K562 (cell line): Measurements from ENCODE around the gene RAB14. TPM values are rescaled to one million over a fixed set of nuclear protein-coding genes. Genes with fewer than 3 reads are reported as not detected.

ENCODE experiments used
- CBX3 ChIP-seq, 2 experiments: IDR thresholded peaks; 1 replicate in 1 of 2; 2 replicates in 1 of 2; pipeline ENCODE4 v1.6.1; 2012; ENCODE audit warnings: inconsistent platforms in 2 of 2, low read length in 2 of 2, borderline replicate concordance in 1 of 2, control low read depth in 1 of 2
- CEBPB ChIP-seq: fragments of 450-650 bp; IDR thresholded peaks from 2 replicates; pipeline ENCODE4 v1.6.1; 2016; ENCODE audit warnings: missing genetic modification characterization, missing compliant biosample characterization
- DMBX1 ChIP-seq: fragments of 250-450 bp; sonication (Bioruptor Pico); IDR thresholded peaks from 2 replicates; pipeline ENCODE4 v1.8.0; 2022; ENCODE audit warnings: inconsistent platforms, mild to moderate bottlenecking, moderate library complexity, borderline replicate concordance
- EHMT2 ChIP-seq: fragments of 450-650 bp; IDR thresholded peaks from 2 replicates; pipeline ENCODE4 v1.6.1; 2018; ENCODE audit warnings: antibody characterized with exemption
- FOXA3 ChIP-seq, 2 experiments: fragments of 450-650 bp in 1 of 2; sonication (generic) in 1 of 2; formaldehyde crosslinking; IDR thresholded peaks in 1 of 2; conservative IDR thresholded peaks in 1 of 2; 2 replicates each; pipeline versions ENCODE4 v1.4.0 to v1.8.0; 2020 to 2022; ENCODE audit warnings: mild to moderate bottlenecking in 2 of 2, missing genetic modification reagents in 1 of 2
- GABPB1 ChIP-seq: sonication (generic); formaldehyde crosslinking; IDR thresholded peaks from 2 replicates; pipeline ENCODE4 v1.8.0; 2022; ENCODE audit warnings: mild to moderate bottlenecking, missing genetic modification reagents
- MED1 ChIP-seq: sonication (generic); formaldehyde crosslinking; IDR thresholded peaks from 2 replicates; pipeline ENCODE4 v1.8.1; 2023; ENCODE audit warnings: missing genetic modification reagents, borderline replicate concordance
- PHB2 ChIP-seq: fragments of 450-650 bp; IDR thresholded peaks from 2 replicates; pipeline ENCODE4 v1.6.1; 2017; ENCODE audit warnings: low read depth
- POLR2H ChIP-seq: IDR thresholded peaks from 2 replicates; pipeline ENCODE4 v1.6.1; 2016; ENCODE audit warnings: missing genetic modification characterization, low read depth, mild to moderate bottlenecking, control low read depth, missing compliant biosample characterization, moderate library complexity
- U2AF2 ChIP-seq: fragments of 200-400 bp; formaldehyde crosslinking; optimal IDR thresholded peaks from 2 replicates; pipeline ENCODE3; 2017; ENCODE audit warnings: low read depth, mild to moderate bottlenecking, low read length
- ZNF764 ChIP-seq: fragments of 250-450 bp; sonication (Bioruptor Pico); IDR thresholded peaks from 2 replicates; pipeline ENCODE4 v1.4.0; 2020; ENCODE audit warnings: low read depth, mild to moderate bottlenecking, moderate library complexity
- polyA plus RNA-seq, 8 experiments: library from polyadenylated mRNA; depleted of rRNA in 4 of 8; stranded (reverse) in 5 of 8; unstranded in 3 of 8; fragments of >200 nt; fragmentation: Nextera tagmentation in 2 of 8; fragmentation: Illumina TruSeq in 1 of 8; extraction: Ambion mirVana in 2 of 8; extraction: Trizol in 1 of 8; gene quantifications; 2 replicates each; pipeline versions ENCODE4 v1.2.1 to v1.2.3, GENCODE V29; 2011 to 2014; ENCODE audit warnings: inconsistent platforms in 1 of 8, missing spikeins in 1 of 8
- total RNA-seq, 7 experiments: library from RNA; depleted of rRNA in 6 of 7; stranded (reverse); fragments of >200 nt in 6 of 7; fragmentation: Illumina TruSeq in 2 of 7; extraction: Trizol in 2 of 7; gene quantifications; 2 replicates each; pipeline versions ENCODE4 v1.2.1 to v1.2.3, GENCODE V29; 2011 to 2021; ENCODE audit warnings: low replicate concordance in 1 of 7
- TF ChIP-seq, protein P1 (sequence below): fragments of 450-650 bp; IDR thresholded peaks from 2 replicates; pipeline ENCODE4 v1.6.1; 2017; ENCODE audit warnings: antibody characterized with exemption, mild to moderate bottlenecking
- TF ChIP-seq, protein P2 (sequence below): fragments of 250-450 bp; sonication (Bioruptor Pico); IDR thresholded peaks from 2 replicates; pipeline ENCODE4 v1.4.0; 2020; ENCODE audit warnings: borderline replicate concordance
- TF ChIP-seq, protein P3 (sequence below): fragments of 250-450 bp; sonication (Bioruptor Pico); IDR thresholded peaks from 2 replicates; pipeline ENCODE4 v1.5.1; 2021; ENCODE audit warnings: mild to moderate bottlenecking
- TF ChIP-seq, protein P4 (sequence below): IDR thresholded peaks from 2 replicates; pipeline ENCODE4 v1.6.1; 2012; ENCODE audit warnings: low read depth, low read length, improper control_type of control experiment, borderline replicate concordance

RAB14 gene
- total and polyA plus RNA-seq, 9 of the 15 experiments (the other 6 are each of a cell fraction or from before 2014, with no cell fraction given), result 10.3 to 41.8 (median 20.9) TPM

DNA sequence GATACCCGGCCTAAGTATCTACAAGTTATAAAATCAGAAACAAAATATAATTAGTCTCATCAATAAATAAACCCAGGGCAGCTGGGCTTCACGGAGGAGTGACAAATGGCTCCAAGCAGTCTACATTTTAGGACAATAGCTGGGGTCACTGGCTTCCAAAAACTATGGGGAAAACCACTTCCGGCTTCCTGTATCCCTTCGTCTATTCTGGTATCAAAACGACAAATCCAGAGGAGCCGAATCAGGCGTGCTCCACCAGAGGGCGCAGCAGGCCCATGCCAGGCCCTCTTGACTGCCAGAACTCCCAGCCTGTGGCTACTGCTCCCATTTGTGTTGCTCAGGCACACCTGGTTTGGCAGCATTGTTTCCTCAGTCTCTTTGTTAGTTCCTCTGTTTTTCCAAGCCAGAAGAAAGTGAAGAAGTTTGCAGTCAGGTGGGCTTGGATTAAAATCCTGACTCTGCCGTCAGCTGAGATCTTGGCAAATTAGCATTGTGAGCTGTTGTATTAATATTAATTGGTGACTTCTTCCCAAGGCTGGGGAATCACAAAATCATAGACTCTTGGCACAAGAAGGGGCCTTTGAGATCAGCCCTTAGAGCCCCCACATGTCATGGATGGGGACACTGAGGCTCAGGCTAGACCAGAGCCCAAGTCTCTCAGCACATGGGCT is 11.6 kb upstream of the RAB14 start (continued):
- TF ChIP-seq, protein P1, sequence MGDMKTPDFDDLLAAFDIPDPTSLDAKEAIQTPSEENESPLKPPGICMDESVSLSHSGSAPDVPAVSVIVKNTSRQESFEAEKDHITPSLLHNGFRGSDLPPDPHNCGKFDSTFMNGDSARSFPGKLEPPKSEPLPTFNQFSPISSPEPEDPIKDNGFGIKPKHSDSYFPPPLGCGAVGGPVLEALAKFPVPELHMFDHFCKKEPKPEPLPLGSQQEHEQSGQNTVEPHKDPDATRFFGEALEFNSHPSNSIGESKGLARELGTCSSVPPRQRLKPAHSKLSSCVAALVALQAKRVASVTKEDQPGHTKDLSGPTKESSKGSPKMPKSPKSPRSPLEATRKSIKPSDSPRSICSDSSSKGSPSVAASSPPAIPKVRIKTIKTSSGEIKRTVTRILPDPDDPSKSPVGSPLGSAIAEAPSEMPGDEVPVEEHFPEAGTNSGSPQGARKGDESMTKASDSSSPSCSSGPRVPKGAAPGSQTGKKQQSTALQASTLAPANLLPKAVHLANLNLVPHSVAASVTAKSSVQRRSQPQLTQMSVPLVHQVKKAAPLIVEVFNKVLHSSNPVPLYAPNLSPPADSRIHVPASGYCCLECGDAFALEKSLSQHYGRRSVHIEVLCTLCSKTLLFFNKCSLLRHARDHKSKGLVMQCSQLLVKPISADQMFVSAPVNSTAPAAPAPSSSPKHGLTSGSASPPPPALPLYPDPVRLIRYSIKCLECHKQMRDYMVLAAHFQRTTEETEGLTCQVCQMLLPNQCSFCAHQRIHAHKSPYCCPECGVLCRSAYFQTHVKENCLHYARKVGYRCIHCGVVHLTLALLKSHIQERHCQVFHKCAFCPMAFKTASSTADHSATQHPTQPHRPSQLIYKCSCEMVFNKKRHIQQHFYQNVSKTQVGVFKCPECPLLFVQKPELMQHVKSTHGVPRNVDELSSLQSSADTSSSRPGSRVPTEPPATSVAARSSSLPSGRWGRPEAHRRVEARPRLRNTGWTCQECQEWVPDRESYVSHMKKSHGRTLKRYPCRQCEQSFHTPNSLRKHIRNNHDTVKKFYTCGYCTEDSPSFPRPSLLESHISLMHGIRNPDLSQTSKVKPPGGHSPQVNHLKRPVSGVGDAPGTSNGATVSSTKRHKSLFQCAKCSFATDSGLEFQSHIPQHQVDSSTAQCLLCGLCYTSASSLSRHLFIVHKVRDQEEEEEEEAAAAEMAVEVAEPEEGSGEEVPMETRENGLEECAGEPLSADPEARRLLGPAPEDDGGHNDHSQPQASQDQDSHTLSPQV, result peak; percentile 71
- TF ChIP-seq MED1 (CRISPR knock-in tag) (no peak), PHB2 (no peak), GABPB1 (CRISPR knock-in tag) (peak; percentile 65; the same call in 1 of the 2 replicates), FOXA3 (CRISPR knock-in tag; conservative IDR thresholded peaks at IDR 0.05 in 1 of 2, IDR thresholded peaks at IDR 0.05 in 1 of 2) (no peak), DMBX1 (CRISPR knock-in tag) (peak; percentile 45; the same call in 1 of the 2 replicates), U2AF2 (no peak), ZNF764 (no peak), POLR2H (tag) (no peak), CBX3 (IDR thresholded peaks at IDR 0.05; ENCODE audit: borderline replicate concordance in 1 of 2, low read length in 2 of 2) (peak in 1 of 2 experiments; percentile 60; a peak in 1 of 3 replicates), EHMT2 (peak; percentile 67; the same call in 1 of the 2 replicates), CEBPB (tag) (no peak)
- TF ChIP-seq, protein P2, sequence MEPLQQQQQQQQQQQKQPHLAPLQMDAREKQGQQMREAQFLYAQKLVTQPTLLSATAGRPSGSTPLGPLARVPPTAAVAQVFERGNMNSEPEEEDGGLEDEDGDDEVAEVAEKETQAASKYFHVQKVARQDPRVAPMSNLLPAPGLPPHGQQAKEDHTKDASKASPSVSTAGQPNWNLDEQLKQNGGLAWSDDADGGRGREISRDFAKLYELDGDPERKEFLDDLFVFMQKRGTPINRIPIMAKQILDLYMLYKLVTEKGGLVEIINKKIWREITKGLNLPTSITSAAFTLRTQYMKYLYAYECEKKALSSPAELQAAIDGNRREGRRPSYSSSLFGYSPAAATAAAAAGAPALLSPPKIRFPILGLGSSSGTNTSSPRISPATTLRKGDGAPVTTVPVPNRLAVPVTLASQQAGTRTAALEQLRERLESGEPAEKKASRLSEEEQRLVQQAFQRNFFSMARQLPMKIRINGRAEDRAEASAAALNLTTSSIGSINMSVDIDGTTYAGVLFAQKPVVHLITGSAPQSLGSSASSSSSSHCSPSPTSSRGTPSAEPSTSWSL (CRISPR knock-in tag), result no peak
- TF ChIP-seq, protein P3, sequence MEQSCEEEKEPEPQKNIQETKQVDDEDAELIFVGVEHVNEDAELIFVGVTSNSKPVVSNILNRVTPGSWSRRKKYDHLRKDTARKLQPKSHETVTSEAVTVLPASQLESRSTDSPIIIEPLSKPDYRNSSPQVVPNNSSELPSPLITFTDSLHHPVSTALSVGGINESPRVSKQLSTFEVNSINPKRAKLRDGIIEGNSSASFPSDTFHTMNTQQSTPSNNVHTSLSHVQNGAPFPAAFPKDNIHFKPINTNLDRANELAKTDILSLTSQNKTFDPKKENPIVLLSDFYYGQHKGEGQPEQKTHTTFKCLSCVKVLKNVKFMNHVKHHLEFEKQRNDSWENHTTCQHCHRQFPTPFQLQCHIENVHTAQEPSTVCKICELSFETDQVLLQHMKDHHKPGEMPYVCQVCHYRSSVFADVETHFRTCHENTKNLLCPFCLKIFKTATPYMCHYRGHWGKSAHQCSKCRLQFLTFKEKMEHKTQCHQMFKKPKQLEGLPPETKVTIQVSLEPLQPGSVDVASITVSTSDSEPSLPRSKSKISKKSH (CRISPR knock-in tag), result no peak
- TF ChIP-seq, protein P4, sequence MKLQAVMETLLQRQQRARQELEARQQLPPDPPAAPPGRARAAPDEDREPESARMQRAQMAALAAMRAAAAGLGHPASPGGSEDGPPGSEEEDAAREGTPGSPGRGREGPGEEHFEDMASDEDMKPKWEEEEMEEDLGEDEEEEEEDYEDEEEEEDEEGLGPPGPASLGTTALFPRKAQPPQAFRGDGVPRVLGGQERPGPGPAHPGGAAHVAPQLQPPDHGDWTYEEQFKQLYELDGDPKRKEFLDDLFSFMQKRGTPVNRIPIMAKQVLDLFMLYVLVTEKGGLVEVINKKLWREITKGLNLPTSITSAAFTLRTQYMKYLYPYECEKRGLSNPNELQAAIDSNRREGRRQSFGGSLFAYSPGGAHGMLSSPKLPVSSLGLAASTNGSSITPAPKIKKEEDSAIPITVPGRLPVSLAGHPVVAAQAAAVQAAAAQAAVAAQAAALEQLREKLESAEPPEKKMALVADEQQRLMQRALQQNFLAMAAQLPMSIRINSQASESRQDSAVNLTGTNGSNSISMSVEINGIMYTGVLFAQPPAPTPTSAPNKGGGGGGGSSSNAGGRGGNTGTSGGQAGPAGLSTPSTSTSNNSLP, result peak; percentile 86; the same call in 1 of the 2 replicates
